Measurements from ENCODE around the gene MBOAT2.

DNA sequence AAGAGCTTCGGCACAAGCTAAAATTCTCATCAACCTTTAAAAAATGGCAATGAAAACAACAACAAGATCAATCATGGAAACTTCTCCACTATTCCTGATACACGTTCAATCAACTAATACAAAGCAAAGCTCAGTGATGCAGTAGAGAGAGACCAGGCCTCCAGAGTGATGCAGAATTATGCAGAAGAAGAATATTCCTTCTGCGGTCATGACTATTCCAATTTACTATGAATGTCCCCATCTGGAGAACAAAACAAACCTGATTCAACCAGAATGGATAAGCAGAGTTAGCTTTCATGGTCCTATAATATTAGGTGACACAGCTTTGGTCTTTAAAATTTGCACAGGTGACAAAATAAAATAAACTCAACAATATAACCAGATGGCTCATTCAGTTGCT lies 12.5 kb upstream of the MBOAT2 start:
- TF ChIP-seq, protein P1, sequence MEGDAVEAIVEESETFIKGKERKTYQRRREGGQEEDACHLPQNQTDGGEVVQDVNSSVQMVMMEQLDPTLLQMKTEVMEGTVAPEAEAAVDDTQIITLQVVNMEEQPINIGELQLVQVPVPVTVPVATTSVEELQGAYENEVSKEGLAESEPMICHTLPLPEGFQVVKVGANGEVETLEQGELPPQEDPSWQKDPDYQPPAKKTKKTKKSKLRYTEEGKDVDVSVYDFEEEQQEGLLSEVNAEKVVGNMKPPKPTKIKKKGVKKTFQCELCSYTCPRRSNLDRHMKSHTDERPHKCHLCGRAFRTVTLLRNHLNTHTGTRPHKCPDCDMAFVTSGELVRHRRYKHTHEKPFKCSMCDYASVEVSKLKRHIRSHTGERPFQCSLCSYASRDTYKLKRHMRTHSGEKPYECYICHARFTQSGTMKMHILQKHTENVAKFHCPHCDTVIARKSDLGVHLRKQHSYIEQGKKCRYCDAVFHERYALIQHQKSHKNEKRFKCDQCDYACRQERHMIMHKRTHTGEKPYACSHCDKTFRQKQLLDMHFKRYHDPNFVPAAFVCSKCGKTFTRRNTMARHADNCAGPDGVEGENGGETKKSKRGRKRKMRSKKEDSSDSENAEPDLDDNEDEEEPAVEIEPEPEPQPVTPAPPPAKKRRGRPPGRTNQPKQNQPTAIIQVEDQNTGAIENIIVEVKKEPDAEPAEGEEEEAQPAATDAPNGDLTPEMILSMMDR (IDR thresholded peaks at IDR 0.05): no peak
- no peak for TF ChIP-seq EZH2 (IDR thresholded peaks at IDR 0.05; ENCODE audit: borderline replicate concordance, insufficient read depth, low read depth, low read length, poor library complexity, severe bottlenecking)

All from B cell (primary cell).